Right lobe of liver (tissue), 4 donors: ENCODE data around the gene PCED1B.

Source experiments
- CTCF ChIP-seq, 4 donors: fragments of 200-600 bp in 3 of 4; fragments of 450-650 bp in 1 of 4; IDR thresholded peaks; one replicate each; pipeline versions ENCODE4 v1.5.1 to v1.8.0; 2016 to 2022; ENCODE audit warnings: antibody characterized with exemption in 4 of 4, mild to moderate bottlenecking in 2 of 4
- POLR2A ChIP-seq: fragments of 450-650 bp; IDR thresholded peaks from one replicate; pipeline ENCODE4 v1.6.1; 2017; ENCODE audit warnings: antibody characterized with exemption, mild to moderate bottlenecking
- donor health status: DM: no; HTN: no; CAD: no.
- donor health status: DM: no; HTN: no; CAD: no.
- donor health status: DM: no; HTN: yes; CAD: no.

- no peak for TF ChIP-seq CTCF (IDR thresholded peaks at IDR 0.05)
- TF ChIP-seq POLR2A = no peak
These were observed 25.5 kb upstream of the PCED1B start for GRCh38 chr12:47053961-47054360.
